ENCODE results near the gene ECE1. TPM values are rescaled to one million over a fixed set of nuclear protein-coding genes. Genes with fewer than 3 reads are reported as not detected.

Gene ECE1
- total and polyA plus RNA-seq, 10 of the 15 experiments (the other 5 are each of a cell fraction or from before 2014, with no cell fraction given) = 0.97 to 81.0 (median 37.0) TPM

DNA sequence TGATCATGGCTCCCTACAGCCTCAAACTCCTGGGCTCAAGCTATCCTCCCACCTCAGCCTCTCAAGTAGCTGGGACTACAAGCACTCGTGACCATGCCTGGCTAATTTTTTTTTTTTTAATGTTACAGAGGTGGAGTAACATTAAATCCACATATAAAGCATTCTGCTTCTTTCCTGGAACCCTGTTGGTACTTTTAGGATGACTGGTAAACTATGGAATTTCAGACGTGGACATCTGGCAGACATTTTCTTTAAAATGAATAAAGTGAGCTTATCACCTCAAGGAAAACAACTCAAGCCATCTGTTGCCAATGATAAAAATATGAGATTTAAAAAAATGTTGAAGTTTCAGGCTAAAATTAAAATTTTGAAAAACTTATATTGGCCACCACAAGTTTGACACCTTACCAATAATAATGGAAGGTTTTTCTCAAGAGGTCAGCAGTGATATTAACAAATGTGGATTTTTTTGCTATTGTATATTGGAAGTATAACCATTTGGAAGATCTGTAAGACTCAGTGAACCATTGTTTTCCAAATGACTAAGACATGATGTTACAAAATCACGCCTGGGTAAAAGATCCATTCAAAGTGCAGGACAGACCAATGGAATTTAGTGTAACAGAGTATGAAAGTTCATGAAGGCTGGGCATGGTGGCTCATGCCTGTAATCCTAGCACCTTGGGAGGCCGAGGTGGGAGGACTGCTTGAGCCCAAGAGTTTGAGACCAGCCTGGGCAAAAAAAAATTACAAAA is 60.8 kb downstream of the ECE1 start:
- SMC1A ChIA-PET (ENCODE audit: uncharacterized antibody, unreplicated experiment) = interaction anchor here (1.1 kb wide), 2 partner anchors 139 to 141 kb away, joined by 4 read pairs; no protein-coding TSS in a partner anchor
- H3K9me3 ChIP-seq (replicated peaks; ENCODE audit: control insufficient read depth, insufficient read depth, low read length) = no peaks in the 10 kb centered on the region
- POLR2A ChIA-PET = interaction anchor here (0.7 kb wide), 1 partner anchor 240 kb away, joined by 3 read pairs; no protein-coding TSS in a partner anchor
- intact Hi-C loops (cut with micrococcal nuclease; ENCODE audit: unreplicated experiment) (no loop called here), in situ Hi-C loops (cut with MboI) (no loop called here)
- FAIRE-seq (no peak), DNase-seq (ENCODE audit: low read depth, low spot score) (no peak), ATAC-seq (no peak)
- no TSS peak for BruUV-seq (replicated peaks)
- no peaks in the 10 kb centered on the region for H3K4me1 ChIP-seq (ENCODE audit: control insufficient read depth, insufficient read depth, low read length)
- H3K27me3 ChIP-seq (replicated peaks in 1 of 2; ENCODE audit: control insufficient read depth in 2 of 2, insufficient read depth in 2 of 2, low read length in 1 of 2) = no peaks in the 10 kb centered on the region
- no peak overlapping the region for H3K4me3 ChIP-seq
- no peak overlapping the region for H3K9ac ChIP-seq (ENCODE audit: control insufficient read depth, insufficient read depth, low read length)
- H4K20me1 ChIP-seq (ENCODE audit: control insufficient read depth, insufficient read depth) = no peaks in the 10 kb centered on the region
- H3K27ac ChIP-seq (ENCODE audit: control insufficient read depth, insufficient read depth) = no peak overlapping the region
- CTCF ChIA-PET = interaction anchor here (0.8 to 5.4 kb wide), 4 partner anchors 19 to 139 kb away, joined by 3 to 27 read pairs (median 5); no protein-coding TSS in a partner anchor
- H3K36me3 ChIP-seq (ENCODE audit: control insufficient read depth in 2 of 2, insufficient read depth in 2 of 2, low read length in 1 of 2) = peaks cover 0 to 14% of the 10 kb centered on the region in 2 experiments; a peak in 3 of 4 replicates
- no peaks in the 10 kb centered on the region for H3K79me2 ChIP-seq (ENCODE audit: control insufficient read depth, insufficient read depth, low read length)
- no peak for TF ChIP-seq ZNF622 (IDR thresholded peaks at IDR 0.05)
- no peak for TF ChIP-seq MEF2B (IDR thresholded peaks at IDR 0.05; ENCODE audit: partially characterized antibody, poor library complexity, severe bottlenecking)
- TF ChIP-seq SMAD5 (IDR thresholded peaks at IDR 0.05; ENCODE audit: low read depth) = no peak
- no peak for TF ChIP-seq POU2F2 (IDR thresholded peaks at IDR 0.05; ENCODE audit: borderline replicate concordance, low read depth, low read length)
- no peak for TF ChIP-seq CEBPB (IDR thresholded peaks at IDR 0.05; ENCODE audit: borderline replicate concordance in 1 of 2, low read depth in 2 of 2, low read length in 2 of 2)
- no peak for TF ChIP-seq MXI1 (IDR thresholded peaks at IDR 0.05; ENCODE audit: low read depth, low read length)
- TF ChIP-seq PBX3 (IDR thresholded peaks at IDR 0.05; ENCODE audit: insufficient replicate concordance, low read depth, low read length) = no peak
- TF ChIP-seq, protein P1, sequence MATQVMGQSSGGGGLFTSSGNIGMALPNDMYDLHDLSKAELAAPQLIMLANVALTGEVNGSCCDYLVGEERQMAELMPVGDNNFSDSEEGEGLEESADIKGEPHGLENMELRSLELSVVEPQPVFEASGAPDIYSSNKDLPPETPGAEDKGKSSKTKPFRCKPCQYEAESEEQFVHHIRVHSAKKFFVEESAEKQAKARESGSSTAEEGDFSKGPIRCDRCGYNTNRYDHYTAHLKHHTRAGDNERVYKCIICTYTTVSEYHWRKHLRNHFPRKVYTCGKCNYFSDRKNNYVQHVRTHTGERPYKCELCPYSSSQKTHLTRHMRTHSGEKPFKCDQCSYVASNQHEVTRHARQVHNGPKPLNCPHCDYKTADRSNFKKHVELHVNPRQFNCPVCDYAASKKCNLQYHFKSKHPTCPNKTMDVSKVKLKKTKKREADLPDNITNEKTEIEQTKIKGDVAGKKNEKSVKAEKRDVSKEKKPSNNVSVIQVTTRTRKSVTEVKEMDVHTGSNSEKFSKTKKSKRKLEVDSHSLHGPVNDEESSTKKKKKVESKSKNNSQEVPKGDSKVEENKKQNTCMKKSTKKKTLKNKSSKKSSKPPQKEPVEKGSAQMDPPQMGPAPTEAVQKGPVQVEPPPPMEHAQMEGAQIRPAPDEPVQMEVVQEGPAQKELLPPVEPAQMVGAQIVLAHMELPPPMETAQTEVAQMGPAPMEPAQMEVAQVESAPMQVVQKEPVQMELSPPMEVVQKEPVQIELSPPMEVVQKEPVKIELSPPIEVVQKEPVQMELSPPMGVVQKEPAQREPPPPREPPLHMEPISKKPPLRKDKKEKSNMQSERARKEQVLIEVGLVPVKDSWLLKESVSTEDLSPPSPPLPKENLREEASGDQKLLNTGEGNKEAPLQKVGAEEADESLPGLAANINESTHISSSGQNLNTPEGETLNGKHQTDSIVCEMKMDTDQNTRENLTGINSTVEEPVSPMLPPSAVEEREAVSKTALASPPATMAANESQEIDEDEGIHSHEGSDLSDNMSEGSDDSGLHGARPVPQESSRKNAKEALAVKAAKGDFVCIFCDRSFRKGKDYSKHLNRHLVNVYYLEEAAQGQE (IDR thresholded peaks at IDR 0.05; ENCODE audit: low read depth, low read length) = no peak
- TF ChIP-seq, protein P2, sequence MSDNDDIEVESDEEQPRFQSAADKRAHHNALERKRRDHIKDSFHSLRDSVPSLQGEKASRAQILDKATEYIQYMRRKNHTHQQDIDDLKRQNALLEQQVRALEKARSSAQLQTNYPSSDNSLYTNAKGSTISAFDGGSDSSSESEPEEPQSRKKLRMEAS (IDR thresholded peaks at IDR 0.05; ENCODE audit: low read depth, low read length) = no peak
- no peak for TF ChIP-seq EZH2 (IDR thresholded peaks at IDR 0.05; ENCODE audit: borderline replicate concordance, control insufficient read depth, low read depth, low read length)
- TF ChIP-seq HDAC6 (IDR thresholded peaks at IDR 0.05; ENCODE audit: unreplicated experiment) = no peak
- TF ChIP-seq BCL3 (IDR thresholded peaks at IDR 0.05; ENCODE audit: borderline replicate concordance, insufficient read depth, low read depth, low read length, poor library complexity, severe bottlenecking) = no peak
- no peak for TF ChIP-seq IKZF1 (conservative IDR thresholded peaks at IDR 0.05)
- no peak for TF ChIP-seq GABPA (IDR thresholded peaks at IDR 0.05; ENCODE audit: low read depth)
- no peak for TF ChIP-seq ZZZ3 (IDR thresholded peaks at IDR 0.05; ENCODE audit: control insufficient read depth, insufficient read length, low read depth)
- RAD21 ChIA-PET (ENCODE audit: unreplicated experiment) = no interaction called here
- H2AFZ ChIP-seq (ENCODE audit: control insufficient read depth, low read depth, low read length) = no peak overlapping the region
- WGBS (ENCODE audit: insufficient coverage, insufficient replicate concordance, low lambda C conversion rate, missing lambda C conversion rate) = 29% methylated on average over 4 of the region's 4 CpGs
- H3K4me2 ChIP-seq (ENCODE audit: control insufficient read depth, insufficient read depth) = no peak overlapping the region

Measured in GM12878 (cell line).